OCI-LY7 (cell line): ENCODE measurements around the gene SOCS6.

Experiments used
- CTCF ChIP-seq: fragments of 200-600 bp; sonication (generic); conservative IDR thresholded peaks from 2 replicates; pipeline ENCODE4 v1.5.1; 2014; ENCODE audit warnings: mild to moderate bottlenecking, antibody characterized with exemption, low read length, moderate library complexity, mixed read lengths
- EZH2phosphoT487 ChIP-seq: fragments of 200-600 bp; sonication (generic); IDR thresholded peaks from 2 replicates; pipeline ENCODE4 v1.6.1; 2018; ENCODE audit warnings: low read depth, borderline replicate concordance, mild to moderate bottlenecking, mixed run types, antibody characterized with exemption, low read length, moderate library complexity, mixed read lengths

GRCh38 chr18:70292628-70293027 is 3.8 kb downstream of the SOCS6 start:
- TF ChIP-seq CTCF (no peak), EZH2phosphoT487 (no peak)
